HG03442 (cell line): ENCODE measurements around the gene PROX1.
"Not testable (repeated sequence)": the region's sequence is repeated elsewhere in the genome, so short reads cannot be mapped to it uniquely, and the experiment has no call there.

ENCODE experiments used
- ATAC-seq: cut with Tn5 transposase; IDR thresholded peaks from one replicate; pipeline ENCODE4 v1.9.1; 2021; ENCODE audit warnings: mild to moderate bottlenecking, moderate library complexity; ENCODE audit not compliant: unreplicated experiment

The PROX1 gene

DNA sequence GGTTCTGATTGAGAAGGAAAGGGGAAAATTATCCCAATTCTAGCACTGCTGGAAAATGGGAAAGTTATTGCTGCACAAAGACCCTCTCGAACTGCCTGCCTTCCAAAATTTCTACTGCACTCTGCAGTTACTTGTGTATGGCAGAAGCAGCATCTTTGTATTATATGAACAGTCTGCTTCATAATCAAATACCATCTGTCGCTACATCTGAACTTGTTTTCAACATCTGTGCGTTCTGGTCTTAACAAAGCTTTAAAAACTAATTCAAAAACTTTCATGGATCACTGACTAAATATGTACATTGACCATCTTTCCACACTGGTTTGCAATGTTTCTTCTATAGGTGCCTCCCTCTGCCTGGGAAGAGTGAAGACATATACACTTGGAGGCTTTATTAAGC lies 79.2 kb downstream of the PROX1 start:
- ATAC-seq = no peak

- ATAC-seq = no peak
Observed at GRCh38 chr1:214067397-214067796, 79.6 kb downstream of the PROX1 start.

GRCh38 chr1:214067853-214068703 lies 80.3 kb downstream of the PROX1 start:
- no peak for ATAC-seq

DNA sequence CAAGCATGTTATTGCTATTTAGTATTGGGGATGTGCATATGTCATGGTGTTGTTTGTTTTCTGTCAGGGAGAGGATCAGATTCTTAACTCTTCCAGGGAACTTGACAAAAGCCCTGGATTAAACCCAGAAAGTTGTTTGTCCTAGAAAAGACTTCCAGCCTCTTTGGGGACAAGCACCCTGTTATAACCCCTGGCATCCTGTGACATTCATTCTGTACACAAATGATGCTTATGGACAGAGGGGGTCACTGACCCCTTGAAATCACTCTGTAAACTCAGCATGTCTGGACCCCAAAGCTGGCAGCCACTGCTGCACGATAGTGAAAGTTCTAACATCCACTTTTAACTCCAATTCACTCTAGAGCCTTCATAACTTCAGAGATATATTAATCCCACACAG lies 81.2 kb downstream of the PROX1 start:
- ATAC-seq = no peak

DNA sequence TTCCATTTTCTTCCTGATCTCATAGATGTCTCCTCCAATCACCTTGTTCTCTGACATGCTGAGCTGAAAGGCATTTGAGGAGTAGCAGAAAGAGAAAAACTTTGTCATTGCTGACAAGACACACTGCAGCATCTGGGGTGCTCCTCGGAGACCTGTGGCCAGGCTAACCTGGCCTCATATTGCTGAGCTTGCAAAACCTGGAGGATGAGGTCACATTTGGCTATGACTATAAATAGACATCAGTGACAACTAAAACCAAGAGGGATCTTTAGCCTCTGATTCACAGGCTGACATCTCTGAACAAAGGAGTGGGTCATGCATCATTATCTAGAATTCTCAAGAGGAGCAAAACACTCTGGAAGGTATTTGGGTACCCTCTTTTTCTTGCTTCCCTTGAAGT lies 83.7 kb downstream of the PROX1 start:
- no peak for ATAC-seq

DNA sequence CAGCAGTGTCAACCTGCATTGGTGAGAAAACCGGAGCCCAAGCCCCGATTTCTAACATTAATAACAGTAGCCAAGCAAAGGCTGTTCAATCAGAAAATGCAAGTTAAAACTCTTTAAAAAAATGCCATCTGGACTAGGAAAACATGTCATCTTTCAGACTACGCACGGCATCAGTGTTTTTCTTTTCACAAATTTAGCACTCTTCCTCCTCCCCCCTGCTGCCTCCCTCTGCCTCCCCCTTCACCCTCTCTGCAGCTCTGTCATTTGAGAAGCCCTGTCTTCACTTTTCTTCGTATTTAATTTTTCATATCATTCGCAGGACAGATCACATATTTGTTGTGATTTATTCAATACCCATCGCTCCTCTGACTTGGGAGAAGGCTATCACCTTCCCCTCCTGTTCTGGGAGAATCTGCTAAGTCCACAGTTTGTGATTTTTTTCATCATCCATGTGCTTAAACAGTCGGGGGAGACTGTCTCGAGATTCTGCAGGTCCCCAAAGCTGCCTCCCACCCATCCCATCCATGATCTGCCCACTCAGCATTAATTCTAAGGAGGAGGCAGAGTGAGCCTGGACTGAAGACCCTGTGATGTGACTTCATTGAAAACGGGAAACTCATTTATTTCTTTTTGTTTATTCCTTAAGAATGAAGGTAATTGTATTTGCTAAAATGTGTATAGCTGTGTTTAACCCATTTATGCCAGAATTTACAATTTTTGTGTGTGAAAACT lies 84.8 kb downstream of the PROX1 start:
- ATAC-seq = no peak

DNA sequence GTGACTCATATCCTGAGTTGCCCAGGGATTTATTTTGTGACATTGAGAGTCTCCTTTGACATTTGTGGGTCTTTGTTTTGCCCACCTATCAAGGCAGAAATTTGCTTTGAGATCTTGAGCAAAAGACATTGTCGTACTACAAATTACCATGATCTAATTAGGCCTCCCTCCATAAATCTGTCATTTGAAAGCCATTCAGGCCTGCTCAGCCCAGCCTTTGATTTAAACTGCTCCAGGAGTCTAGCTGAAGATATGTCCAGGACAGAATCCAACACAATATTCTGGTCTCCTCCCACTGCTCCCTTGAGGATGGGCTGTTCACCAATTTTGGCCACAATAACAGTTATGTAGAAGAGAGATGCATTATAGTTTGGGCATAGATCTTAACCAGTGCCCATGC lies 86.7 kb downstream of the PROX1 start:
- ATAC-seq = no peak

- ATAC-seq = no peak
Observed at GRCh38 chr1:214075305-214075998, 87.7 kb downstream of the PROX1 start.

DNA sequence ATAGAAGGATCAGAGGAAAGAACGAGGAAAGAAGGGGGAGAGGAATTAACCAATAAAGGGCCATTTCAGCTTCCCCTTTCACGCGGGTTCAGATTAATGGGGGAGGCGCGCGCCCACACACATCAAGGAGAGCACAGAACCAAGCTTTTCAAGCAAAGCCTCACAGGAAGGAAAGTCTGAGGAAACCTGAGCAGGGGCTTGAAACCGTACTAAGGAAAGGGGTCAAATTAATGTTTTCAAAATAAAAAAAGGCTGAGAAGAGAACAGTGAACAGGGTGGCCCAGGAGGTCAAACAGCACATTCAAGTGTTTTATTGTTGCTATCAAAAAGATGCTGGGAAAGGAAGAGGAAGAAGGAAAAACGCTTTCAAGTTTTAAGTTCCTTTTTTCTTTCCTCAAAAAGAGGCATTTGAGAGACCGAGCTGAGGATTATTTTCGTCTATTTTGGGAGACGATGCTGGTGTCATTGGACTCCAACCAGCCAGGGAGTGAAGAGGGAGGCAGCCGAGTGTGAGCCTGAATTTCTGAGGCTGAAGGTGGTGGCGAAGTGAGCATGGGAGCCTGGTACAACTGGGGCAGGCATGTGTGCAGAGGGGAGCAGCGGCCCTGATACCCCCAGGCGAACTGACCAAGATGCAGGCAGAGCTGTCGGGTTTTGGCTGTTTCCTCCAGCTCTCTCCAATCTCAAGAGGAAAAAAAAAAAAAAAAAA lies 88.4 kb downstream of the PROX1 start:
- ATAC-seq = no peak

GRCh38 chr1:214076708-214077065 lies 88.9 kb downstream of the PROX1 start:
- ATAC-seq = no peak

DNA sequence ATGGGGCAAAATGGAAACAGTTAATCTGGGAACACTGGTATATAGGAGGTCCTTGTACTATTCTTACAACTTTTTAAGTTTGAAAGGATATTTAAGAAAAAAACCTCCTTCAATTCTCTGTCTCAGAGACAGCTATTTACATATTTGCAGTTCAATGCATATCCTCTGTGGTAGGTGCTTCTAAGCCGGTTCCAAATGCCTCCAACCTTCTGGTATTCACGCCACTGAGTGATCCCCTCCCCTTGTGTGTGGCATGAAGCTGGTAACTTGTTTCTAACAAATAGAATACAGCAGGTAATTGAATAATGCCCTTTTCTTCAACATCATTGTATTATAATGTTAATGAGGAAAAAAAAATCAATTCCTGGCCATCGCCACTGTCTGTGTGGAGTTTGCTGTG lies 91.2 kb downstream of the PROX1 start:
- no peak for ATAC-seq

DNA sequence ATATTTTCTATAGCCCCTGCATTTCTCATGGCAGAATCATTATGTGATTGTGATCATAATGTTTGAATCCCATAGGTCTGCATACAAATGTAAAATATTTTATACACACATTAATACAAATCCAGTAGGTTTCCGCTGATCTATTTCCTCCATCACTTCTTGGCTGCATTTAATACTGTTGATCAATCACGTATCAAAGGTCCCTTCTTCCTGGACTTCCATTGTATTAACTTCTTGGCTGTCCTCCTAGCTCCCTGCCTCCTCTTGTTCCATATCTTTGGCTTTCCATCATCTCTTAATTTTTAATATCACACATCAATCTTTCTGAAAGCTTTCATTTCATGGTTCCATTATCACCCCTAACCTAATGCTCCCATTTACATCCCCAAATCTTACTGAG lies 97.6 kb downstream of the PROX1 start:
- ATAC-seq = no peak

DNA sequence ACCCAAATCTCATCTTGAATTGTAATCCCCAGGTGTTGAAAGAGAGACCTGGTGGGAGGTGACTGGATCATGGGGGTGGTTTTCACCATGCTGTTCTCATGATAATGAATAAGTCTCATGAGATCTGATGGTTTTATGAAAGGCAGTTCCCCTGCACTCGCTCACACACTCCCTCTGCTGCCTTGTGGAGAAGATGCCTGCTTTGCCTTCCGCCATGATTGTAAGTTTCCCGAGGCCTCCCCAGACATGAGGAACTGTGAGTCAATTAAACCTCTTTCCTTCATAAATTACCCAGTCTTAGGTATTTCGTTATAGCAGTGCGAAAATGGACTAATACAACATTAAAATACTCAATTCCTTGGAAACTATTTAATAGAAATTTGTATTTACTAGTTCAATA lies 99.2 kb downstream of the PROX1 start:
- no peak for ATAC-seq

DNA sequence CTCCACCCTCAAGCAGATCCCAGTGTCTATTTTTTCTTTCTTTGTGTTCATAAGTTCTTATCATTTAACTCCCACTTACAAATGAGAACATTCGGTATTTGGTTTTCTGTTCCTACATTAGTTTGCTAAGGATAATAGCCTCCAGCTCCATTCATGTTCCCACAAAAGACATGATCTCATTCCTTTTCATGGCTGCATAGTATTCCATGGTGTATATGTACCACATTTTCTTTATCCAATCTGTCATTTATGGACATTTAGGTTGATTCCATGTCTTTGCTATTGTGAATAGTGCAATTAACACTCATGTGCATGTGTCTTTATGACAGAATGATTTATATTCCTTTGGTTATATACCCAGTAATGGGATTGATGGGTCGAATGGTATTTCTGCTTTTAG lies 101.2 kb downstream of the PROX1 start:
- not testable (repeated sequence) for ATAC-seq
